GM23248 (cell line): Measurements from ENCODE around the gene CEP112. TPM values are rescaled to one million over a fixed set of nuclear protein-coding genes. Genes with fewer than 3 reads are reported as not detected.

Source experiments
- DNase-seq: peaks from one replicate; pipeline ENCODE4 v3.0.0-alpha.2; 2015
- H2AFZ ChIP-seq: fragments of 200-600 bp; sonication (generic); 2 replicates; pipeline ENCODE4 v1.6.1; 2016; ENCODE audit warnings: antibody characterized with exemption
- H3F3A ChIP-seq: fragments of 200-600 bp; sonication (generic); 2 replicates; pipeline ENCODE4 v1.6.1; 2016; ENCODE audit warnings: mild to moderate bottlenecking, antibody characterized with exemption, mixed run types; ENCODE audit not compliant: insufficient read depth
- H3K27ac ChIP-seq: fragments of 200-600 bp; sonication (generic); 2 replicates; pipeline ENCODE4 v1.5.1; 2016; ENCODE audit warnings: mild to moderate bottlenecking
- H3K27me3 ChIP-seq: fragments of 200-600 bp; sonication (generic); replicated peaks from 2 replicates; pipeline ENCODE4 v1.6.1; 2016; ENCODE audit warnings: mild to moderate bottlenecking; ENCODE audit not compliant: insufficient read depth
- H3K36me3 ChIP-seq: fragments of 200-600 bp; sonication (generic); 2 replicates; pipeline ENCODE4 v1.6.1; 2016; ENCODE audit warnings: low read depth, mild to moderate bottlenecking
- H3K4me1 ChIP-seq: fragments of 200-600 bp; sonication (generic); 2 replicates; pipeline ENCODE4 v1.6.1; 2016; ENCODE audit warnings: mild to moderate bottlenecking; ENCODE audit not compliant: insufficient read depth
- H3K4me2 ChIP-seq: fragments of 200-600 bp; sonication (generic); one replicate; pipeline ENCODE4 v1.6.1; 2016; ENCODE audit warnings: mild to moderate bottlenecking; ENCODE audit not compliant: unreplicated experiment
- H3K4me3 ChIP-seq: fragments of 200-600 bp; sonication (generic); 2 replicates; pipeline ENCODE4 v1.5.1; 2016; ENCODE audit warnings: mild to moderate bottlenecking
- H3K79me2 ChIP-seq: fragments of 200-600 bp; sonication (generic); 2 replicates; pipeline ENCODE4 v1.6.1; 2016; ENCODE audit warnings: mild to moderate bottlenecking; ENCODE audit not compliant: insufficient read depth
- H3K9ac ChIP-seq: fragments of 200-600 bp; sonication (generic); 2 replicates; pipeline ENCODE4 v1.6.1; 2016; ENCODE audit warnings: mild to moderate bottlenecking
- H3K9me2 ChIP-seq: fragments of 200-600 bp; sonication (generic); 2 replicates; pipeline ENCODE4 v1.6.1; 2016; ENCODE audit warnings: mixed run types, mild to moderate bottlenecking, moderate library complexity; ENCODE audit not compliant: insufficient read depth
- H3K9me3 ChIP-seq: fragments of 200-600 bp; sonication (generic); one replicate; pipeline ENCODE4 v1.6.1; 2017; ENCODE audit warnings: low read depth
- H4K20me1 ChIP-seq: fragments of 200-600 bp; sonication (generic); 2 replicates; pipeline ENCODE4 v1.6.0; 2016; ENCODE audit not compliant: insufficient read depth
- EZH2 ChIP-seq: fragments of 200-600 bp; sonication (generic); IDR thresholded peaks from 2 replicates; pipeline ENCODE4 v1.6.1; 2018; ENCODE audit warnings: antibody characterized with exemption, mild to moderate bottlenecking; ENCODE audit not compliant: insufficient read depth, poor library complexity, severe bottlenecking
- EZH2phosphoT487 ChIP-seq: fragments of 200-600 bp; sonication (generic); IDR thresholded peaks from 2 replicates; pipeline ENCODE4 v1.6.1; 2018; ENCODE audit warnings: antibody characterized with exemption, moderate library complexity, mild to moderate bottlenecking, low read depth; ENCODE audit not compliant: insufficient read depth
- WGBS, 2 experiments: methylation state at CpG; one replicate each; pipeline ENCODE4 v1.1.6; 2015 to 2017; ENCODE audit warnings: low lambda C conversion rate in 2 of 2, low coverage in 1 of 2; ENCODE audit errors: missing lambda C conversion rate in 2 of 2; 5-methylcytosine and 5-hydroxymethylcytosine counted together
- in situ Hi-C: fragments of 300-500 bp; cut with MboI; formaldehyde crosslinking; loops from 2 replicates; pipeline ENCODE4 v1.15.0; 2020
- polyA plus RNA-seq: library from polyadenylated mRNA; unstranded; fragments of >200 nt; fragmentation: Nextera tagmentation; extraction: Ambion mirVana; gene quantifications from 2 replicates; pipeline ENCODE4 v1.2.1, GENCODE V29; 2016
- total RNA-seq: library from RNA; depleted of rRNA; stranded (reverse); fragments of >200 nt; shearing (Covaris generic); gene quantifications from 2 replicates; pipeline ENCODE4 v1.2.3, GENCODE V29; 2014

Gene CEP112
- total and polyA plus RNA-seq, 2 experiments from 2014 or later = 8.1 to 14.8 TPM

DNA sequence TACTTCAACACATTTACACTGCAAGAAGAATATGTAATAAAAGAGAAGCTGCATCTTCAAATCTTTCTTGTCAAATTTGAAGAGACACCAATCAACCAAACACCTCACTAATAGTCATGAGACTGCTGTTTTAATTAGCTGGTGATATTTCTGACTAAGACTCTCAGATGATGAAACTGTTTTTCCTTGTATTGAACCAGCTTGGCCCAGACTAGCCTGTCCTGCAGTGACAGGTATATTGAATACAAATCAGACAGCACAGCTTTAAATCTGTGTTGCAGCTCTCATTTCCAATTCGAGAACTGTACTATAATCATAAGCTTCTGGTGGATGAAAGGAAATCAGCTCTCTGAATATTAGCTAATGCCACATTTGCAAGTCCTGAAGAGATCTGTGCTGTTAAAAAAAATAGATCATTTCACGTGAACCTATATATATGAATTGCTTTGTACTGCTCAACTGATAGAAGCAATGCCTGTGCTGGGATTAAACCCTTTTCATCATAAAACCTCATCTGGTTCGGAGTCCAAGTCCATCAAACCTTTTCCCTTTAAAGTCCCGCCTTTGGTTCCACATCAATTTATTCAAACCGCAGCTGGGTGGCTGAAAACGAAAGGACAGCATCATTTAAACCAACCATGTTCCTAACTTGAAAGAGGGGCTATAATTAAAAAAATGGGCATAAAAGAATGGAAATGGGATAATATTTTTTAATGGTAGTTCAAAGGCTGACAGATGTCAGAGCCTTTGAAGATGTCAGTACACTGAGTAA is 306.2 kb downstream of the CEP112 start:
- no peak for TF ChIP-seq EZH2phosphoT487
- TF ChIP-seq EZH2 = no peak

GRCh38 chr17:65876985-65877384 is 314.9 kb downstream of the CEP112 start:
- in situ Hi-C loops = no loop called here
- H3F3A ChIP-seq = no peaks in the 10 kb centered on the region
- no peaks in the 10 kb centered on the region for H3K4me1 ChIP-seq
- H3K4me2 ChIP-seq = no peak overlapping the region
- no peak for DNase-seq
- WGBS, 2 experiments = 89 to 93% methylated on average over 4 of the region's 4 CpGs
- no peak overlapping the region for H3K27ac ChIP-seq
- H3K27me3 ChIP-seq = no peaks in the 10 kb centered on the region
- no peak overlapping the region for H3K9ac ChIP-seq
- H3K4me3 ChIP-seq = no peak overlapping the region
- H3K9me3 ChIP-seq = no peaks in the 10 kb centered on the region
- no peaks in the 10 kb centered on the region for H3K79me2 ChIP-seq
- no peaks in the 10 kb centered on the region for H4K20me1 ChIP-seq
- no peaks in the 10 kb centered on the region for H3K9me2 ChIP-seq
- no peaks in the 10 kb centered on the region for H3K36me3 ChIP-seq
- TF ChIP-seq EZH2phosphoT487 (no peak), EZH2 (no peak)
- no peak overlapping the region for H2AFZ ChIP-seq

More for the DNA sequence above, 306.2 kb downstream of the CEP112 start:
- Histone ChIP-seq H3K4me1 (peaks cover 35% of the 10 kb centered on the region), H3K27ac (peak overlapping the region; percentile 11; the same call in 1 of the 2 replicates), H4K20me1 (no peaks in the 10 kb centered on the region), H2AFZ (peak overlapping the region; percentile 6; the same call in 1 of the 2 replicates), H3K27me3 (no peaks in the 10 kb centered on the region), H3K9me2 (no peaks in the 10 kb centered on the region), H3K9me3 (no peaks in the 10 kb centered on the region), H3K4me3 (peak overlapping the region; percentile 56), H3F3A (peaks cover 21% of the 10 kb centered on the region), H3K4me2 (peak overlapping the region; percentile 91), H3K36me3 (no peaks in the 10 kb centered on the region), H3K9ac (no peak overlapping the region), H3K79me2 (no peaks in the 10 kb centered on the region)
- in situ Hi-C loops = no loop called here
- DNase-seq = peak; percentile 55
- 12 to 17% methylated on average over 6 of the region's 6 CpGs for WGBS, 2 experiments

DNA sequence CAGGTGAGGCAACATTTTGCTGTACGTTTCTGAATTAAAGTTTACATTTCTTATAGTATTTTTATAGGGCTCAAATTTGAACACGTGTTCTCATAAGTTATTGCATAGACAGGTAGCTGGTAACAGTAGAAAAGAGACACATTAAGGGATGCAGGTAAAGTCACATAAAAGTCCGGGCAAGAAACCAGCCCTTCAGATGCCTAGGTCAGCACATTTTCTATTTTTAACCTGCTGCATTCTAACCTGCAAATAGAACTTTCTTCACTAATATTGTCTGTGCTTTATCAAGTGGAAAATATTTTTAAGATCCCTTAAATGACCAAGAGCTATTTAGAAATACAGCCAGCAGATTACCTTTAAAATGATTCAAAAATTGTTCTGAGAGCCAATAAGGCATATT is 323.1 kb downstream of the CEP112 start:
- no peak for TF ChIP-seq EZH2
- TF ChIP-seq EZH2phosphoT487 = no peak
- no peaks in the 10 kb centered on the region for H3K9me2 ChIP-seq
- no peak overlapping the region for H2AFZ ChIP-seq
- H3K4me2 ChIP-seq = no peak overlapping the region
- no peaks in the 10 kb centered on the region for H3K36me3 ChIP-seq
- no peaks in the 10 kb centered on the region for H3F3A ChIP-seq
- no peaks in the 10 kb centered on the region for H4K20me1 ChIP-seq
- H3K4me3 ChIP-seq = no peak overlapping the region
- no peaks in the 10 kb centered on the region for H3K27me3 ChIP-seq
- no peaks in the 10 kb centered on the region for H3K79me2 ChIP-seq
- no peak for DNase-seq
- H3K4me1 ChIP-seq = no peaks in the 10 kb centered on the region
- no peak overlapping the region for H3K9ac ChIP-seq
- in situ Hi-C loops = no loop called here
- H3K27ac ChIP-seq = no peak overlapping the region
- WGBS, 2 experiments = 95 to 99% methylated on average over 3 of the region's 3 CpGs
- no peaks in the 10 kb centered on the region for H3K9me3 ChIP-seq

GRCh38 chr17:65867014-65867413 is 324.9 kb downstream of the CEP112 start:
- Histone ChIP-seq H3K4me1 (no peaks in the 10 kb centered on the region), H3K79me2 (no peaks in the 10 kb centered on the region), H3K4me2 (no peak overlapping the region), H3K9me2 (no peaks in the 10 kb centered on the region), H3K4me3 (no peak overlapping the region), H3F3A (no peaks in the 10 kb centered on the region), H4K20me1 (no peaks in the 10 kb centered on the region), H3K9ac (no peak overlapping the region), H3K36me3 (no peaks in the 10 kb centered on the region), H3K27me3 (no peaks in the 10 kb centered on the region), H3K27ac (no peak overlapping the region), H2AFZ (no peak overlapping the region), H3K9me3 (no peaks in the 10 kb centered on the region)
- TF ChIP-seq EZH2 (no peak), EZH2phosphoT487 (no peak)
- in situ Hi-C loops = no loop called here
- 94 to 98% methylated on average over 6 of the region's 6 CpGs for WGBS, 2 experiments
- DNase-seq = no peak
